A673 (cell line): ENCODE data around the gene GP1BB. TPM values are rescaled to one million over a fixed set of nuclear protein-coding genes. Genes with fewer than 3 reads are reported as not detected.

Experiments used
- Bru-seq: library from RNA; stranded (reverse); fragments of 400-500 nt; gene quantifications from one replicate; lab custom pipeline; 2021; lab: Mats Ljungman, UMichigan
- BruChase-seq, 2 experiments: library from RNA; stranded (reverse); fragments of 400-500 nt; gene quantifications; one replicate each; lab custom pipeline; 2021; lab: Mats Ljungman, UMichigan
- BruUV-seq: library from RNA; stranded (reverse); fragments of 400-500 nt; replicated peaks from 2 replicates; lab custom pipeline; 2021; lab: Mats Ljungman, UMichigan
- CTCF ChIA-PET: fragments of 300-600 bp; sonication (Branson Sonifier 250); formaldehyde crosslinking; loops from one replicate; lab custom pipeline; 2022; ENCODE audit warnings: antibody characterized with exemption; lab: Charles Lee
- POLR2A ChIA-PET: fragments of 300-600 bp; sonication (Branson Sonifier 250); formaldehyde crosslinking; loops from one replicate; lab custom pipeline; 2022; ENCODE audit warnings: antibody characterized with exemption; ENCODE audit not compliant: low non-redundant PET; lab: Charles Lee
- DNase-seq: peaks from one replicate; pipeline ENCODE4 v3.0.0-alpha.2; 2015; ENCODE audit warnings: low spot score
- H3K27ac ChIP-seq: fragments of 200-600 bp; sonication (generic); 2 replicates; pipeline ENCODE4 v1.5.1; 2016; ENCODE audit warnings: mixed run types, low read depth, mild to moderate bottlenecking, mixed read lengths, antibody characterized with exemption, low read length; ENCODE audit not compliant: poor library complexity, severe bottlenecking
- H3K27me3 ChIP-seq: fragments of 200-600 bp; sonication (generic); replicated peaks from 2 replicates; pipeline ENCODE4 v1.6.1; 2017; ENCODE audit warnings: mixed run types, low read depth, mild to moderate bottlenecking, mixed read lengths, antibody characterized with exemption, low read length; ENCODE audit not compliant: insufficient read depth, poor library complexity
- H3K36me3 ChIP-seq: fragments of 200-600 bp; sonication (generic); 2 replicates; pipeline ENCODE4 v1.6.1; 2016; ENCODE audit warnings: mixed run types, mild to moderate bottlenecking, mixed read lengths, antibody characterized with exemption, low read length; ENCODE audit not compliant: insufficient read depth, poor library complexity, severe bottlenecking
- H3K4me1 ChIP-seq: fragments of 200-600 bp; sonication (generic); 2 replicates; pipeline ENCODE4 v1.6.1; 2017; ENCODE audit warnings: mixed run types, mild to moderate bottlenecking, mixed read lengths, antibody characterized with exemption, low read length; ENCODE audit not compliant: insufficient read depth, poor library complexity, severe bottlenecking
- H3K4me3 ChIP-seq: fragments of 200-600 bp; sonication (generic); 2 replicates; pipeline ENCODE4 v1.5.1; 2016; ENCODE audit warnings: low read depth, mixed run types, mild to moderate bottlenecking, mixed read lengths, low read length; ENCODE audit not compliant: poor library complexity, severe bottlenecking
- H3K9me3 ChIP-seq: fragments of 200-600 bp; sonication (generic); 2 replicates; pipeline ENCODE4 v1.6.1; 2016; ENCODE audit warnings: mixed run types, low read depth, mild to moderate bottlenecking, mixed read lengths, antibody characterized with exemption, low read length; ENCODE audit not compliant: poor library complexity, severe bottlenecking
- EZH2 ChIP-seq: fragments of 200-600 bp; sonication (generic); IDR thresholded peaks from 2 replicates; pipeline ENCODE4 v1.6.1; 2017; ENCODE audit warnings: borderline replicate concordance, low read depth, mild to moderate bottlenecking, mixed read lengths, antibody characterized with exemption, low read length; ENCODE audit not compliant: poor library complexity, severe bottlenecking
- intact Hi-C: fragments of 100-400 bp; cut with micrococcal nuclease; formaldehyde crosslinking; loops from one replicate; pipeline ENCODE4 v1.10.0; 2022; ENCODE audit not compliant: unreplicated experiment
- long read RNA-seq: library from polyadenylated mRNA; stranded (forward); transcript quantifications from one replicate; pipeline ENCODE4 v2.0.0, GENCODE V29; 2022
- total RNA-seq: library from RNA; stranded (reverse); gene quantifications from 2 replicates; pipeline ENCODE4 v1.2.3, GENCODE V29; 2021
- TF ChIP-seq, protein P1 (sequence below): fragments of 300-800, 200-600 bp; sonication (generic); conservative IDR thresholded peaks from 2 replicates; pipeline ENCODE4 v1.5.1; 2017; ENCODE audit warnings: low read depth, mild to moderate bottlenecking, antibody characterized with exemption, low read length, moderate library complexity, mixed read lengths

GP1BB gene
- 12.6 and 13.3 TPM in 2 replicates for total RNA-seq
- percentile 45 among the genes with signal in this experiment for Bru-seq, nascent RNA
- percentile 49 among the genes with signal in this experiment for BruChase-seq, experiment 1, labeled RNA remaining after a 2-hour chase
- BruChase-seq, experiment 2, labeled RNA remaining after a 6-hour chase: percentile 82 among the genes with signal in this experiment
- long read RNA-seq: 0 reads

DNA sequence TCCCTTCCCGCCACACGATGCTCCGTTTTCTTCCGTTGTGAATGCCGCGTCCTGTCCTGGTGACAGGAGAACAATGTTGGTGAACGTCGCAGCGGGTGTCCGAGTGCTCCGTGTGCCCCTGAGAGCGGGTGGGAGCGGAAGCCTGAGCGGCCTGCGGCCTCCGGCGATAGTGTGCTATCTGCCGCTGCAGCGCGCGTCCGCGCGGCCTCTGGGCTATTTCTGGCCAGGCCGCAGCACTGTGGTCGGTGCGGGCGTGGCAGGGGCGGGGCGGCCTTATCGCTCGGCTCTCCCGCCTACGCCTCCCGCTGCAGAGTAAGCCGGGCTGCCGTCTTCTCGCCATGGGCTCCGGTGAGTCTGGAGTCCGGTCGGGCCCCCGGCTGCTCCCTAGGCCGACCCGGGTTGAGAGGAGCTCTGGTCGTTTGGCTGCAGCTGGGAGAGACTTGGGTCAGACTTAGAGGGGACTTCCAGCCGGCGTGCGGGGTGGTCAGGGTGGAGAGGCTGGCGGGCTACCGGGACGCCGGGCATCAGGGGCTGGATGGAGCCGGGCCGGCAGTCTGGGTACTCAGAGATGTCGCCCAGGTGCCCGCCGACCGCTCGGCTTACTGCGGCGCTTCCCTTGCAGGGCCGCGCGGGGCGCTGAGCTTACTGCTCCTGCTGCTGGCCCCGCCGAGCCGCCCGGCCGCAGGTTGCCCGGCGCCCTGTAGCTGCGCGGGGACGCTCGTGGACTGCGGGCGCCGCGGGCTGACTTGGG, at the start of gene GP1BB:
Gene GP1BB, plus strand, starts transcription at position 308 of the 751 bp plus-strand sequence. Its CDS starts 31 bp downstream, at position 339.
- BruUV-seq: no TSS peak
- peaks cover 31% of the 10 kb centered on the region for H3K36me3 ChIP-seq
- ChIA-PET POLR2A (no interaction called here), CTCF (no interaction called here)
- no peaks in the 10 kb centered on the region for H3K27me3 ChIP-seq
- H3K4me3 ChIP-seq: no peak within 1 kb of the TSS
- H3K27ac ChIP-seq: no peak within 1 kb of the TSS
- no peaks in the 10 kb centered on the region for H3K9me3 ChIP-seq
- TF ChIP-seq, protein P1, sequence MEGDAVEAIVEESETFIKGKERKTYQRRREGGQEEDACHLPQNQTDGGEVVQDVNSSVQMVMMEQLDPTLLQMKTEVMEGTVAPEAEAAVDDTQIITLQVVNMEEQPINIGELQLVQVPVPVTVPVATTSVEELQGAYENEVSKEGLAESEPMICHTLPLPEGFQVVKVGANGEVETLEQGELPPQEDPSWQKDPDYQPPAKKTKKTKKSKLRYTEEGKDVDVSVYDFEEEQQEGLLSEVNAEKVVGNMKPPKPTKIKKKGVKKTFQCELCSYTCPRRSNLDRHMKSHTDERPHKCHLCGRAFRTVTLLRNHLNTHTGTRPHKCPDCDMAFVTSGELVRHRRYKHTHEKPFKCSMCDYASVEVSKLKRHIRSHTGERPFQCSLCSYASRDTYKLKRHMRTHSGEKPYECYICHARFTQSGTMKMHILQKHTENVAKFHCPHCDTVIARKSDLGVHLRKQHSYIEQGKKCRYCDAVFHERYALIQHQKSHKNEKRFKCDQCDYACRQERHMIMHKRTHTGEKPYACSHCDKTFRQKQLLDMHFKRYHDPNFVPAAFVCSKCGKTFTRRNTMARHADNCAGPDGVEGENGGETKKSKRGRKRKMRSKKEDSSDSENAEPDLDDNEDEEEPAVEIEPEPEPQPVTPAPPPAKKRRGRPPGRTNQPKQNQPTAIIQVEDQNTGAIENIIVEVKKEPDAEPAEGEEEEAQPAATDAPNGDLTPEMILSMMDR: no peak
- TF ChIP-seq EZH2: no peak
- intact Hi-C loops: no loop called here
- no peaks in the 10 kb centered on the region for H3K4me1 ChIP-seq
- no peak for DNase-seq

DNA sequence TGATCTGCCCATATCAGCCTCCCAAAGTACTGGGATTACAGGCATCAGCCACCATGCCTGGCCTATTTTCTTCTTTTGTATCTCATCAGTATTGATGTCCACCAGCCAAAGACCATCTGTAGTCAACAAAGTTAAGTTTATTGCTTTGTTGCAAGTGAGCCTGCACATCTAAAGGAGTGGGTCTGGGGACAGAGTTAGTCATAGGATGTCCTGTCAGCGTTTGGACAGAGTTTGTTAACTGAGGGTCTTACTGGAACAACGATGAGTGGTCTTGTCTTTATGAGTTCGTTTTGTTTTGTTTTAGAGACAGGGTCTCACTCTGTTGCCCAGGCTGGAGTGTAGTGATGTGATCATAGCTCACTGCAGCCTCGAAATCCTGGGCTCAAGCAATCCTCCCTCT, 49.7 kb upstream of the GP1BB start:
- Histone ChIP-seq H3K27me3 (no peaks in the 10 kb centered on the region), H3K27ac (no peak overlapping the region), H3K9me3 (no peaks in the 10 kb centered on the region), H3K4me3 (no peak overlapping the region), H3K36me3 (no peaks in the 10 kb centered on the region), H3K4me1 (no peaks in the 10 kb centered on the region)
- ChIA-PET POLR2A (no interaction called here), CTCF (no interaction called here)
- no peak for DNase-seq
- BruUV-seq: no TSS peak
- TF ChIP-seq EZH2: no peak
- TF ChIP-seq, protein P1: no peak
- intact Hi-C loops: no loop called here

DNA sequence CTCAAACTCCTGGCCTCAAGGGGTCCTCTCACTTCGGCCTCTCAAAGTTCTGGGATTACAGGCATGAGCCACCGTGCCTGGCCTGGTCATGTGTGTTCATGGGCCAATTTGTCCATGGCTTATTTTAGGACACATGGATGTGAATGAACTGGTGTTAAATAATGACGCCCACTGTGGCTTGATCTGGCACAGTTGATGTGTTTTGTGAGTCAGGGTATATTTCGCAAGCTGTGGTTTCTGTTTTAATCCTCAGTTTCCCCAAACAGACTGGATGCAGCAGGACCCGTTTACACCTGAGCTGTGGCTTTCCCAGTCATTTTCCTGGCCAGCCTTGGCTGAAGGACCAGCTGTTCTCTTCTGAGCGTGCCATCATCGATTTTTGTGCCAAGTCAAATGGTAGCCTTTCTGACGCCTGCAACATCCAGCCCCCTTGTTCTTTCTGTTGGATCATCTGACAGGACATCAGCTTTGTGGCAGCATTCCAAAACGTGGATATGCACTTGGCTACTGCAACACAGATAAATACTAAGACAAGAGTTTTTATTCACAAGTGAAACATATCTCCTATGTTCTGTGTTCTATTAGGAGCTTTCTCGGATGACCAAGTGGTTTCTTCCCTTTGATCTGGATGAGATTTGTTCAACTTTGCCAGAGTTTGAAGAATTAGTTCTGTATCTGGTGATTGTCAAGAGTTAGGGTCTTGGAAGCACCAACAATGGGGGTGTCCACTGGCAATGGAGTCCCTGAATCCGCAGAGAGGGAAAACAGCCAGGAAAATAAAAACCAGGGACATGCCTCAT, 49.0 kb upstream of the GP1BB start:
- H3K36me3 ChIP-seq: no peaks in the 10 kb centered on the region
- no peak overlapping the region for H3K27ac ChIP-seq
- DNase-seq: no peak
- H3K4me1 ChIP-seq: peaks cover 2% of the 10 kb centered on the region
- intact Hi-C loops: no loop called here
- TF ChIP-seq, protein P1: no peak
- no peak for TF ChIP-seq EZH2
- CTCF ChIA-PET: no interaction called here
- no peak overlapping the region for H3K4me3 ChIP-seq
- H3K9me3 ChIP-seq: no peaks in the 10 kb centered on the region
- no TSS peak for BruUV-seq
- POLR2A ChIA-PET: no interaction called here
- no peaks in the 10 kb centered on the region for H3K27me3 ChIP-seq
